ENCODE results near the gene FGR. TPM values are rescaled to one million over a fixed set of nuclear protein-coding genes. Genes with fewer than 3 reads are reported as not detected.

FGR gene
- total and polyA plus RNA-seq, 8 donors: 0.51 to 6.8 (median 3.1) TPM

GRCh38 chr1:27638047-27638734 lies 3.2 kb upstream of the FGR start:
- intact Hi-C loops (cut with DNase I): no loop called here
- Histone ChIP-seq H3K27ac (no peak overlapping the region), H3K27me3 (no peaks in the 10 kb centered on the region), H3K4me3 (no peak overlapping the region), H3K4me1 (no peaks in the 10 kb centered on the region), H3K9me3 (no peaks in the 10 kb centered on the region), H3K36me3 (no peaks in the 10 kb centered on the region)
- no peak for FAIRE-seq
- TF ChIP-seq CTCF (IDR thresholded peaks at IDR 0.05): no peak
- DNase-seq: no peak
- no peak for ATAC-seq
- WGBS, 2 donors: 61 to 64% methylated on average over 5 of the region's 5 CpGs

DNA sequence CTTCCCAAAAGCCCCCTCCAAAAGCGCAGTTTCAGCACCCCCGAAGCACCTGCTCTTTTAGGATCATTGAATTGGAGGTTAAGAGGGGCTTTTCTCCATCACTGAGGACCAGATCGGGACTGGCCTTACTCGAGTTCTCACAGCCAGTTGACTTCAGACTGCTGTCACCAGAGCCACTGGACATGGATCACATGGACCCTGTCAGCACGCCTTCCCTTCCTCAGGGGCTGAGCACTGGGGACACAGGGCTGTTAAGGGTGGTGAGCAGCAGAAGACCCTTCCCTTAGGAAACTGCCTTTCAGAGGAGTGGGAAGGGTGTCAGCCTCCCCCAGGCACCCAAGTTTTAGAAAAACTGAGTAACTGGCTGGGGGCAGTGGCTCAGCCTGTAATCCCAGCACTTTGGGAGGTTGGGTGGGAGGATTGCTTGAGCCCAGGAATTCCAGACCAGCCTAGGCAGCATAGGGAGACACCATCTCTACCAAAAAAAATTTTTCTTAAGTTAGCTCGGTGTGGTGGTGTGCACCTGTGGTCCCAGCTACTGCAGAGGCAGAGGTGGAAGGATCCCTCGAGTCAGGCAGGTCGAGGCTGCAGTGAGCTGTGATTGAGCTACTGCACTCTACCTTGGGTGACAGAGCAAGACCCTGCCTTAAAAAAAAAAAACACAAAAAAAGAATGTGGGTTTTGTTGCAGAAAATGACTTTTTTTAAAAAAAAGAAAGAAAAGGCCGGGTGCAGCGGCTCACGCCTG lies 584 bp upstream of the FGR start:
- TF ChIP-seq CTCF (IDR thresholded peaks at IDR 0.05): no peak
- ATAC-seq (no peak), DNase-seq (no peak), FAIRE-seq (no peak)
- H3K27ac ChIP-seq: peak overlapping the region in 1 of 4 donors; percentile 21
- WGBS, 2 donors: 87 to 94% methylated on average over 11 of the region's 11 CpGs
- no peaks in the 10 kb centered on the region for H3K9me3 ChIP-seq
- H3K36me3 ChIP-seq: no peaks in the 10 kb centered on the region
- no peaks in the 10 kb centered on the region for H3K27me3 ChIP-seq
- H3K4me1 ChIP-seq: no peaks in the 10 kb centered on the region
- intact Hi-C loops (cut with DNase I): no loop called here
- no peak overlapping the region for H3K4me3 ChIP-seq

- no peaks in the 10 kb centered on the region for H3K27me3 ChIP-seq
- H3K27ac ChIP-seq: peak overlapping the region in 2 of 4 donors; percentile 21 to 28
- WGBS, 2 donors: 11 to 14% methylated on average over 50 to 63 of the region's 63 CpGs
- peak; percentile 38 to 63 (median 56) for ATAC-seq
- no peaks in the 10 kb centered on the region for H3K9me3 ChIP-seq
- intact Hi-C loops (cut with DNase I): no loop called here
- no peak for FAIRE-seq
- DNase-seq: no peak
- H3K4me3 ChIP-seq: peak overlapping the region in 2 of 4 donors; percentile 23 to 51
- no peaks in the 10 kb centered on the region for H3K36me3 ChIP-seq
- no peaks in the 10 kb centered on the region for H3K4me1 ChIP-seq
- TF ChIP-seq CTCF (IDR thresholded peaks at IDR 0.05): no peak
These were observed 604 bp downstream of the FGR start for GRCh38 chr1:27634177-27634984.

DNA sequence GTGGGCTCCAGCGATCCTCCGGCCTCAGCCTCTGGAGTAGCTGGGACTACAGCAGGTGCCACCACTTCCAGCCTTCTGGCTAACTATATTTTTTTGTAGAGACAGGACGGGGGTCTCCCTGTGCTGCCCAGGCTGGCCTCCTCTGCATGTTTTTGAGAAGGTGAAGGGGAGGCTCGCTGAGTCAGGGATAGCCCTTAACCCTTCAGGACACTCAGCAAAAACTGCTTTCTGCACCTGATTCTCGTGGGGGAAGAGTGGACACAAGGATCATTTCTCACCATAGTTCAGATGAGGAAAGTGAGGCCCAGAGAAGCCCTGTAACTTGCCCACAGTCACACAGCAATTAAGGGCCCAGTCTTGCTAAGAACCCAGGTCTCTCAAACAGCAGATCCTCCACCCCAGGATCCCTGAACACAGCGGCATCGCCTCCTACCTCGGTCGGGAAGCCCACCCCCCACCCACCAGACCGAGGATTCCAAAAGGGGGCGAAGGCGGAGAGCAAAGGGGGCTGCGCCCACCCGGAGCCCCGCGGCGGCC lies 1.3 kb downstream of the FGR start:
- peak overlapping the region in 2 of 4 donors; percentile 23 to 51 for H3K4me3 ChIP-seq
- no peak for TF ChIP-seq CTCF (IDR thresholded peaks at IDR 0.05)
- no peaks in the 10 kb centered on the region for H3K9me3 ChIP-seq
- H3K27ac ChIP-seq: peak overlapping the region in 1 of 4 donors; percentile 28
- no peaks in the 10 kb centered on the region for H3K36me3 ChIP-seq
- no peak for DNase-seq
- WGBS, 2 donors: 38 to 47% methylated on average over 16 to 17 of the region's 17 CpGs
- ATAC-seq: no peak
- H3K4me1 ChIP-seq: no peaks in the 10 kb centered on the region
- no peaks in the 10 kb centered on the region for H3K27me3 ChIP-seq
- FAIRE-seq: no peak
- intact Hi-C loops (cut with DNase I): no loop called here

Measured in pancreas (tissue), 10 donors.